NOMO-1 (cell line): Measurements from ENCODE around the gene VSIG4.
"Not testable (repeated sequence)": the region's sequence is repeated elsewhere in the genome, so short reads cannot be mapped to it uniquely, and the experiment has no call there.

Experiments
- DNase-seq, 2 experiments: peaks; one replicate each; lab custom pipeline; 2025; ENCODE audit not compliant: unreplicated experiment in 2 of 2; lab: John Stamatoyannopoulos, UW

The VSIG4 gene

GRCh38 chrX:65987811-65988210 is 52.1 kb downstream of the VSIG4 start:
- DNase-seq, result peak; percentile 56 to 70

GRCh38 chrX:65985922-65986588 is 53.8 kb downstream of the VSIG4 start:
- peak; percentile 78 to 89 for DNase-seq

- DNase-seq, result no peak
Measured at GRCh38 chrX:65985211-65985610, 54.7 kb downstream of the VSIG4 start.

GRCh38 chrX:65977161-65977560 is 62.7 kb downstream of the VSIG4 start:
- DNase-seq, result not testable (repeated sequence)

- no peak for DNase-seq
Measured at GRCh38 chrX:65976161-65976560, 63.7 kb downstream of the VSIG4 start.

- not testable (repeated sequence) for DNase-seq
Measured at GRCh38 chrX:65975161-65975751, 64.6 kb downstream of the VSIG4 start.
